Retinal pigment epithelial cell (primary cell): ENCODE measurements around the gene RPN1.

Source experiments
- DNase-seq: peaks from one replicate; pipeline ENCODE4 v3.0.0-alpha.2; 2010; ENCODE audit warnings: low read depth
- H3K4me3 ChIP-seq: 2 replicates; pipeline ENCODE4 v1.5.1; 2011; ENCODE audit warnings: mild to moderate bottlenecking, low read length, control low read depth, moderate library complexity
- CTCF ChIP-seq: conservative IDR thresholded peaks from 2 replicates; pipeline ENCODE4 v1.5.1; 2011; ENCODE audit warnings: low read depth, low read length, control low read depth, inconsistent platforms

Gene RPN1

GRCh38 chr3:128578346-128578745, 72.3 kb downstream of the RPN1 start:
- no peak for TF ChIP-seq CTCF
- DNase-seq, result no peak
- H3K4me3 ChIP-seq, result no peak overlapping the region

- no peak for DNase-seq
- TF ChIP-seq CTCF, result no peak
- no peak overlapping the region for H3K4me3 ChIP-seq
Measured at GRCh38 chr3:128577711-128578110, 72.9 kb downstream of the RPN1 start.

DNA sequence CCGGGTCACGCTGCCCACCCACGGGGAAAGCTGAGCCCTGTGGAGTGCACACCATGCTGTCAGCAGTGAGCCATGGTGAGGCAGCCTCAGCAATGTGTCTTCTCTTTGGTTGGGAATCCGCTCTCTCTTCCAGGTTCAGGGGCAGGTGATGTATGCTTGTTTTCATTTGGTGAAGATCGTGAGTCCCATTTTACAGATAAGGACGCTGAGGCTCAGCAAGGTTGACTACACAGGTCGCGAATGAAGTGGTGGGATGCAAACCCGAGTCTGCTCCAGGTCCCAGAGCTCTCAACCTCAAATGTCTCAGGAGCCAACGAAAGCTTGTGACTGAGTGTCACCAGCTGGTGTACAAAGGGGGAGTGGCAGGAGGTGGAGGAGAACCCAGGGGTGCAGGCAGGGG, 74.3 kb downstream of the RPN1 start:
- no peak for DNase-seq
- no peak overlapping the region for H3K4me3 ChIP-seq
- no peak for TF ChIP-seq CTCF

DNA sequence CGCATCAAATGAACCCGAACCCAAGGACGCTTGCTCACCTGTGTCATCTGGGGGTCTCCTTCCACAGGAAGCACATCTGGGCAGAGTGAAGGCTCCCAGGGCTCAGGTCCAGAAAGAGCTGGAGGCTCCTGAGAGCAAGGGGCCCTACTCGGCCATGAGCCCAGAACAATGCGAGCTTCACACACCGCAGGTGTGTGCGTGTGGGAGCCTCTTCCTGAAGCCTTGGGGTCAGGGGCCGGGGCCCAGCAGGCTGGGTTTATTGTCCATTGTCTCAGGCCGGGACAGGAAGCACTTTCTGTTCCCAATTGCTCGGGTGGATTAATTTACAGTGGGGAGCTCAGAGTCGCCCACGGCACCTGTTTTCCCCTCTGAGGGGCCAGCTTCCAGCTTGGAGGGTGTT, 74.8 kb downstream of the RPN1 start:
- no peak for DNase-seq
- H3K4me3 ChIP-seq, result no peak overlapping the region
- no peak for TF ChIP-seq CTCF

- TF ChIP-seq CTCF, result no peak
- H3K4me3 ChIP-seq, result no peak overlapping the region
- DNase-seq, result no peak
Measured at GRCh38 chr3:128573707-128574162, 76.9 kb downstream of the RPN1 start.

DNA sequence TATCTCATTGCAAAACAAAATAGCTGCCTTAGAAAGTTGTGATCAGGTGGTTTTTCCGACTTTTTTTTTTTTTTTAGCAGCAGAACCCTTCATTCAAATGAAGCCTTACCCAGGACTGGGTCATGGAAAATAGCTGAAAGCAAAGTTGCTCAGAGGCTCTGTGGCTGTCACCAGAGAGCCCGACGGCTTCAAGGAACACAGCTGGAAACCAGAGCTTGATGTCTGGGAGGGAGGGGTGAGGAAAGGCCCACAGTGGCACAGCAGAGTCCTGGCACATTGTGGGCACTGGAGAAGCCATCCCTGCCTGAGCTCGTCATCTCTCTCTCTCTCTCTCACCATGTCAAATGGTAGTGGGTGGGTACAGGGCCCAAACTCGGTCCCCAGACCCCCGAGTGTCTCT, 77.5 kb downstream of the RPN1 start:
- DNase-seq, result no peak
- TF ChIP-seq CTCF, result no peak
- H3K4me3 ChIP-seq, result no peak overlapping the region

GRCh38 chr3:128572644-128573105, 77.9 kb downstream of the RPN1 start:
- TF ChIP-seq CTCF, result peak; percentile 63
- H3K4me3 ChIP-seq, result no peak overlapping the region
- no peak for DNase-seq
